Caco-2 (cell line): ENCODE results near the gene IMMP2L. TPM values are rescaled to one million over a fixed set of nuclear protein-coding genes. Genes with fewer than 3 reads are reported as not detected.
A peak's percentile ranks its signal among the peaks of the same experiment; 100 is the strongest.

Experiments used
- BruUV-seq: library from RNA; stranded (reverse); fragments of 400-500 nt; replicated peaks from 2 replicates; lab custom pipeline; 2021; lab: Mats Ljungman, UMichigan
- CTCF ChIA-PET: fragments of 300-600 bp; sonication (Branson Sonifier 250); formaldehyde crosslinking; loops from one replicate; lab custom pipeline; 2022; ENCODE audit warnings: antibody characterized with exemption; lab: Charles Lee
- POLR2A ChIA-PET: fragments of 300-600 bp; sonication (Branson Sonifier 250); formaldehyde crosslinking; loops from one replicate; lab custom pipeline; 2022; ENCODE audit warnings: antibody characterized with exemption; lab: Charles Lee
- DNase-seq, 2 experiments: peaks; one replicate each; pipeline versions ENCODE4 v3.0.0 to v3.0.0-alpha.2; 2020 to 2022
- H3K27me3 ChIP-seq: replicated peaks from 2 replicates; pipeline ENCODE4 v1.6.0; 2011; ENCODE audit warnings: low read length; ENCODE audit not compliant: control insufficient read depth, insufficient read depth
- H3K36me3 ChIP-seq: 2 replicates; pipeline ENCODE4 v1.5.1; 2011; ENCODE audit warnings: low read length; ENCODE audit not compliant: control insufficient read depth, insufficient read depth
- H3K4me1 ChIP-seq: fragments of 250-450 bp; sonication (Bioruptor Pico); 2 replicates; pipeline ENCODE4 v1.5.1; 2020; ENCODE audit warnings: mild to moderate bottlenecking
- H3K4me3 ChIP-seq: 2 replicates; pipeline ENCODE4 v1.5.1; 2011; ENCODE audit warnings: low read depth, mild to moderate bottlenecking, control low read depth, low read length
- H3K9me3 ChIP-seq: fragments of 250-450 bp; sonication (Bioruptor Pico); 2 replicates; pipeline ENCODE4 v1.5.1; 2020; ENCODE audit warnings: mild to moderate bottlenecking, moderate library complexity
- H3K27ac Mint-ChIP-seq: one replicate; pipeline ENCODE4 v1.8.0; 2022; ENCODE audit warnings: mixed read lengths; ENCODE audit not compliant: unreplicated experiment
- H3K27me3 Mint-ChIP-seq: one replicate; pipeline ENCODE4 v1.8.0; 2022; ENCODE audit warnings: mixed read lengths; ENCODE audit not compliant: insufficient read depth, unreplicated experiment
- H3K36me3 Mint-ChIP-seq: one replicate; pipeline ENCODE4 v1.8.0; 2022; ENCODE audit warnings: mild to moderate bottlenecking, mixed read lengths; ENCODE audit not compliant: insufficient read depth, unreplicated experiment
- H3K4me1 Mint-ChIP-seq: one replicate; pipeline ENCODE4 v1.8.0; 2022; ENCODE audit warnings: low read depth, mixed read lengths; ENCODE audit not compliant: unreplicated experiment
- H3K4me3 Mint-ChIP-seq: one replicate; pipeline ENCODE4 v1.8.0; 2022; ENCODE audit warnings: mild to moderate bottlenecking, moderate library complexity, mixed read lengths; ENCODE audit not compliant: unreplicated experiment
- H3K9me3 Mint-ChIP-seq: one replicate; pipeline ENCODE4 v1.8.0; 2022; ENCODE audit warnings: mixed read lengths; ENCODE audit not compliant: unreplicated experiment
- CTCF ChIP-seq, 2 experiments: fragments of 200-600 bp in 1 of 2; IDR thresholded peaks; 1 replicate in 1 of 2; 2 replicates in 1 of 2; pipeline versions ENCODE4 v1.5.1 to v1.8.0; 2011 to 2022; ENCODE audit warnings: antibody characterized with exemption in 1 of 2, control low read depth in 1 of 2, inconsistent platforms in 1 of 2, low read depth in 1 of 2, low read length in 1 of 2, mild to moderate bottlenecking in 1 of 2, moderate library complexity in 1 of 2; ENCODE audit not compliant: insufficient read depth in 1 of 2, severe bottlenecking in 1 of 2, unreplicated experiment in 1 of 2
- intact Hi-C: fragments of 100-400 bp; cut with micrococcal nuclease; formaldehyde crosslinking; loops from one replicate; pipeline ENCODE4 v1.10.0; 2022; ENCODE audit not compliant: unreplicated experiment
- total RNA-seq: library from RNA; stranded (reverse); gene quantifications from 2 replicates; pipeline ENCODE4 v1.2.3, GENCODE V29; 2022

The IMMP2L gene
- total RNA-seq, 1 experiment from 2014 or later: 9.5 TPM

- peaks cover 15% of the 10 kb centered on the region for H3K4me1 Mint-ChIP-seq
- Histone ChIP-seq H3K9me3 (no peaks in the 10 kb centered on the region), H3K36me3 (no peaks in the 10 kb centered on the region), H3K4me1 (peaks cover 6% of the 10 kb centered on the region; the same call in 1 of the 2 replicates), H3K4me3 (no peak overlapping the region), H3K27me3 (no peaks in the 10 kb centered on the region)
- no peaks in the 10 kb centered on the region for H3K36me3 Mint-ChIP-seq
- intact Hi-C loops: no loop called here
- no peak overlapping the region for H3K4me3 Mint-ChIP-seq
- peak overlapping the region; percentile 13 for H3K27ac Mint-ChIP-seq
- no peaks in the 10 kb centered on the region for H3K9me3 Mint-ChIP-seq
- no peaks in the 10 kb centered on the region for H3K27me3 Mint-ChIP-seq
- BruUV-seq: no TSS peak
- DNase-seq: no peak
- ChIA-PET CTCF (no interaction called here), POLR2A (no interaction called here)
- no peak for TF ChIP-seq CTCF (IDR thresholded peaks at IDR 0.05; ENCODE audit: insufficient read depth in 1 of 2, low read depth in 1 of 2, low read length in 1 of 2, severe bottlenecking in 1 of 2, unreplicated experiment in 1 of 2)
Observed at GRCh38 chr7:111229181-111229740, 333.0 kb downstream of the IMMP2L start.

- Mint-ChIP-seq H3K4me3 (no peak overlapping the region), H3K4me1 (peaks cover 15% of the 10 kb centered on the region), H3K36me3 (no peaks in the 10 kb centered on the region), H3K27ac (no peak overlapping the region), H3K27me3 (no peaks in the 10 kb centered on the region), H3K9me3 (no peaks in the 10 kb centered on the region)
- no peaks in the 10 kb centered on the region for H3K9me3 ChIP-seq
- no peaks in the 10 kb centered on the region for H3K36me3 ChIP-seq
- H3K4me3 ChIP-seq: no peak overlapping the region
- TF ChIP-seq CTCF (IDR thresholded peaks at IDR 0.05; ENCODE audit: insufficient read depth in 1 of 2, low read depth in 1 of 2, low read length in 1 of 2, severe bottlenecking in 1 of 2, unreplicated experiment in 1 of 2): no peak
- H3K27me3 ChIP-seq: no peaks in the 10 kb centered on the region
- DNase-seq: no peak
- peaks cover 6% of the 10 kb centered on the region; the same call in 1 of the 2 replicates for H3K4me1 ChIP-seq
- ChIA-PET CTCF (no interaction called here), POLR2A (no interaction called here)
- intact Hi-C loops: no loop called here
- no TSS peak for BruUV-seq
Observed at GRCh38 chr7:111228437-111228836, 333.9 kb downstream of the IMMP2L start.

- H3K4me3 ChIP-seq: no peak overlapping the region
- POLR2A ChIA-PET: no interaction called here
Observed at GRCh38 chr7:111226800-111227199, 335.5 kb downstream of the IMMP2L start.

More at GRCh38 chr7:111226800-111227199, 335.5 kb downstream of the IMMP2L start:
- no peak for TF ChIP-seq CTCF (IDR thresholded peaks at IDR 0.05; ENCODE audit: insufficient read depth in 1 of 2, low read depth in 1 of 2, low read length in 1 of 2, severe bottlenecking in 1 of 2, unreplicated experiment in 1 of 2)
- Histone ChIP-seq H3K27me3 (no peaks in the 10 kb centered on the region), H3K4me1 (peaks cover 6% of the 10 kb centered on the region; the same call in 1 of the 2 replicates), H3K9me3 (no peaks in the 10 kb centered on the region), H3K36me3 (no peaks in the 10 kb centered on the region)
- no TSS peak for BruUV-seq
- no peaks in the 10 kb centered on the region for H3K27me3 Mint-ChIP-seq
- no peak for DNase-seq
- CTCF ChIA-PET: no interaction called here
- intact Hi-C loops: no loop called here
- H3K27ac Mint-ChIP-seq: no peak overlapping the region
- peaks cover 8% of the 10 kb centered on the region for H3K4me1 Mint-ChIP-seq
- no peaks in the 10 kb centered on the region for H3K9me3 Mint-ChIP-seq
- no peak overlapping the region for H3K4me3 Mint-ChIP-seq
- H3K36me3 Mint-ChIP-seq: no peaks in the 10 kb centered on the region
